ENCODE results near the gene NEUROG2. TPM values are rescaled to one million over a fixed set of nuclear protein-coding genes. Genes with fewer than 3 reads are reported as not detected.

The NEUROG2 gene
- total RNA-seq, 1 donor: not detected

DNA sequence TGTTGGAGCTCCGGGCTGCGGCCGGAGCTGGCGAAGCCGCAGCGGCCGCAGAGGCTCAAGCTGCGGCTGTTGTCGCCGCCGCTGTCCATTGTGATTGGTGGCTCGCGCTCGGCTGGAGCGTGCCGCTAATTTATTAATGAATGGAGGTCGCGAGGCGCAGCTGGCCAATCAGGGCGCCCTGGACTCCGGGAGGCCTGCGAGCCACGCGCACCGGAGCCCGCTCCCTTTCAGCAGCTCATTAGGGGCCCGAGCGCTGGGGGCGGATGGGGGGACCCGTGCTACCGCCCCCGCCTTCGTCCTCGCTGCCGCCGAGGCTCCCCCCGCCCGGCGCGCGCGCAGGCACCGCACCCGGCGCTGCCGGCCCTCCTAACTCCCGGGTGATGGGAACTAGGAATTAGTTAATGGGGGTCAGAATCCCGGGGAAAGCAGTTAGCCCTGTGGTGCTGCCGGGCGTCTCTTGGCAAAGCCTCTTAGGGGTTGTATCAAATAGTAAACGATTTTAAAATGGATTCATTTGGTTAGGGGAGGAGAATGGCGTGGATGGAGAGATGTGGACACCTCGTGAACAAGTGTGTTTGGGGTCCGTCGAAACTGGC, 589 bp upstream of the NEUROG2 start:
- TF ChIP-seq, protein P1, sequence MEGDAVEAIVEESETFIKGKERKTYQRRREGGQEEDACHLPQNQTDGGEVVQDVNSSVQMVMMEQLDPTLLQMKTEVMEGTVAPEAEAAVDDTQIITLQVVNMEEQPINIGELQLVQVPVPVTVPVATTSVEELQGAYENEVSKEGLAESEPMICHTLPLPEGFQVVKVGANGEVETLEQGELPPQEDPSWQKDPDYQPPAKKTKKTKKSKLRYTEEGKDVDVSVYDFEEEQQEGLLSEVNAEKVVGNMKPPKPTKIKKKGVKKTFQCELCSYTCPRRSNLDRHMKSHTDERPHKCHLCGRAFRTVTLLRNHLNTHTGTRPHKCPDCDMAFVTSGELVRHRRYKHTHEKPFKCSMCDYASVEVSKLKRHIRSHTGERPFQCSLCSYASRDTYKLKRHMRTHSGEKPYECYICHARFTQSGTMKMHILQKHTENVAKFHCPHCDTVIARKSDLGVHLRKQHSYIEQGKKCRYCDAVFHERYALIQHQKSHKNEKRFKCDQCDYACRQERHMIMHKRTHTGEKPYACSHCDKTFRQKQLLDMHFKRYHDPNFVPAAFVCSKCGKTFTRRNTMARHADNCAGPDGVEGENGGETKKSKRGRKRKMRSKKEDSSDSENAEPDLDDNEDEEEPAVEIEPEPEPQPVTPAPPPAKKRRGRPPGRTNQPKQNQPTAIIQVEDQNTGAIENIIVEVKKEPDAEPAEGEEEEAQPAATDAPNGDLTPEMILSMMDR (IDR thresholded peaks at IDR 0.05; ENCODE audit: insufficient read depth, low read depth, low read length): no peak
- no peak for DNase-seq (ENCODE audit: low read depth)
- peak overlapping the region; percentile 18 for H3K4me3 ChIP-seq (ENCODE audit: low read depth, low read length)

DNA sequence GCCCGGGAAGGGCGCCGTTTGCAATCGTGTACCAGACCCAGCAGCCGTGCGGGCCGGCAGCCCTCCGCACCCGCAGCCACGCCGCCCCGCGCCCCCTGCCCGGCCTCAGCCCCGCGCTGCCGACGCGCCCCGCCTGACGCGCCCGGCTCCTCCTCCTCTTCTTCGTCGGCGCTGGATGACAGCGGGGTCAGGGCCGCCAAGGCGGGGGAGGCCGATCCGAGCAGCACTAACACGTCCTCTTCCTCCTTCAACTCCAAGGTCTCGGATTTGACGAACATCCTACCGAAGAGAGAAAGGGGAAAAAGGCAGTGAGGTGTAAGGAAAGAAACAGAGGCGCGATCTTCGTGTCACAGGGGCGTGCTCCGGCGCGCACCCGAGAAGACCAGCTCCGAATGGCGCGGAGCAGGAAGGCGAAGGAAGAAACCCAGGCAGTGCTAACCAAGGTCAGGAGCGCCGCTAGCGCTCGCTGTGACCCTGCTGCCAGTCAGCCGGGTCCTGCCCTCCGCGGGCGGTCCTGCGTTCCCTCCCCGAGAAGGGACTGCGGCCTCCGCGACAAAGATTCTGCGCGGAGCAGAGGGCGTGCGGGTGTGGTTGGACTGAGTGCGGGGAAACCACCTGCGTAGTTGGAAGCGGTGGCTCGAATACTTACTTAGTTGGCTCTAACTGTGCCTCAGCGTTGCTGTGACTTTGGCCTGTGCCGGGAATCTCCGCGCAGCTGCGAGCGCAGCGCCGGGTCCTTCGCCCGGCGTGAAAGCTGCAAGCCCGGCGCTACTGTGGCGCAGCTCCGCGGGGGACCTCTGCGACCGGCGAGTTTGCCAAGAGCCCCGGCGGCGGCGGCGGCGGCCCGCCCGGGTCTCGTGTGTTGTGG, 548 bp downstream of the NEUROG2 start:
- TF ChIP-seq, protein P1 (IDR thresholded peaks at IDR 0.05; ENCODE audit: insufficient read depth, low read depth, low read length): no peak
- DNase-seq (ENCODE audit: low read depth): peak; percentile 25
- H3K4me3 ChIP-seq (ENCODE audit: low read depth, low read length): peak overlapping the region; percentile 58

DNA sequence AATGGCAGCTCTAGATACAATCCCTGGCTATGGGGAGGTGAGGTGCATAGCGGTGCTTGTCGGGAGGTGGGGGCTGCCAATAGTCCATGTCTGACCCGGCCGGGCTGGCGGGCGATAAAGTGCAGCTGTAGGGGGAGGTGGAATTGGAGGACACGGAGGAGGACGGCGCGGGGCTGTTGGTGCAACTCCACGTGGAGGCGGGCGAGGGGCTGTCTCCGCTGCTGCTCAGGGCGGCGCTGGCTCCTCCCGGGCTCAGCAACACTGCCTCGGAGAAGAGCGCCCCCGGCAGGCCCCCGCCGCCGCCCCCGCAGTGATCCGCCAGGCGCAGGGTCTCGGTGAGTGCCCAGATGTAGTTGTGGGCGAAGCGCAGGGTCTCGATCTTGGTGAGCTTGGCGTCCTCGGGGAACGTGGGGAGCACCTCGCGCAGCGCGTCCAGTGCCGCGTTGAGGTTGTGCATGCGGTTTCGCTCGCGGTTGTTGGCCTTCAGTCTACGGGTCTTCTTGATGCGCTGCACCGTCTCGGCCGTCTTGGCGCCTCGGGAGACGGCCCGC, 1.3 kb downstream of the NEUROG2 start:
- TF ChIP-seq, protein P1 (IDR thresholded peaks at IDR 0.05; ENCODE audit: insufficient read depth, low read depth, low read length): no peak
- peak overlapping the region; percentile 58 for H3K4me3 ChIP-seq (ENCODE audit: low read depth, low read length)
- no peak for DNase-seq (ENCODE audit: low read depth)

- H3K4me3 ChIP-seq (ENCODE audit: low read depth, low read length): no peak overlapping the region
- TF ChIP-seq, protein P1 (IDR thresholded peaks at IDR 0.05; ENCODE audit: insufficient read depth, low read depth, low read length): no peak
- no peak for DNase-seq (ENCODE audit: low read depth)
Observed at GRCh38 chr4:112513971-112514646, 1.9 kb downstream of the NEUROG2 start.

DNA sequence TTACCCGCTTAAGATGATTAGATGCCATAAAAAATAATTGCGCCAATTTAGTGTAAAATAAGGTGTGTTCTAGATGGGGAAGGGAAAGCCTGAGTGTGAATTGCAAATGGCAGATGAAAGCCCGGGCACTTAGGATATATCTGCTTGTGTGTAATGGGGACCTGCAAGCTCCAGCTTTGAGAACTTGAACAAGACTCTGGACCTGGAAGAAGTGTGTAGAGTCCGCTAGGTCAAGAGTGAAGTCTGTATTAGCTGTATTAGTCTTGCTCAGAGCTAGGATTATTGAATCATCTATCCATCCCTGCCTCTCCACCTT, 4.2 kb downstream of the NEUROG2 start:
- no peak overlapping the region for H3K4me3 ChIP-seq (ENCODE audit: low read depth, low read length)
- no peak for DNase-seq (ENCODE audit: low read depth)
- TF ChIP-seq, protein P1 (IDR thresholded peaks at IDR 0.05; ENCODE audit: insufficient read depth, low read depth, low read length): no peak

DNA sequence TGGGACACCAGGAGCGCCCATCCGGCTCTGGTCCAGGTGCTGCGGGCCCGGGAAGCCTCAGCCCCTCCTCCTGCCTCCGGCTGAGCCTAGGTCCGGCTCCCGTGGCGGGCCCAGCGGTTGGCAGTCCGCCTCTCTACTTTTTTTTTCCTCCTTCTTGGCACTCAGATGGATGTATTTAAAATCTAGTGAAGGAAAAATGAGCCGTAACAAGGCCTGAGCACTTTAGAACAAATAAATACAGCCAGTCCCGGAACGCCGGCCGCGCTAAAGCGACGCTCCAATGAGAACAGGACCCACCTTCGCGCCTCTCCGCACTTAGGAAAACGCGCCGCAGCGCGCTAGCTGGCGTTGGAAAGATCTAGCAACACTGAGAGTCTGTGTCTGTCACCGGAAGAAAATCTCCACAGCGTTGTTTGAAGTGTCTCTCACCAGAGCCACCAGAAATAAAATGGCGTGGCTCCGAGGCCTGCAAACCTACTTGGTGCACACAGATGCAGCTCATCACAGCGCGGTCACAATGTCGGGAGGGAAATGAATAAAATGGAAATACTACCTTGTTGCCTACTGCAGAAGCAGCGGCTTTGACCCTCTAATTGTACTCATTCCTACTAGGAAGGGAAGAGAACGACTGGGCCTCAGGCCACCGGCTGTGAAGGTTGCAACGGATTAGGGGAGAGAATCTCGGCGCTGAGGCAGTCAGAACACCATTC, 4.7 kb downstream of the NEUROG2 start:
- no peak overlapping the region for H3K4me3 ChIP-seq (ENCODE audit: low read depth, low read length)
- no peak for DNase-seq (ENCODE audit: low read depth)
- TF ChIP-seq, protein P1 (IDR thresholded peaks at IDR 0.05; ENCODE audit: insufficient read depth, low read depth, low read length): no peak
